Testis (tissue), 3 donors: ENCODE measurements around the gene NKRF. TPM values are rescaled to one million over a fixed set of nuclear protein-coding genes. Genes with fewer than 3 reads are reported as not detected.
A peak's percentile ranks its signal among the peaks of the same experiment; 100 is the strongest.

Experiments used
- DNase-seq: peaks from one replicate; pipeline ENCODE4 v3.0.0-alpha.2; 2019
- H3K27ac ChIP-seq, 2 donors: fragments of 200-600 bp; sonication (generic); one replicate each; pipeline ENCODE4 v1.5.1; 2019
- H3K27me3 ChIP-seq: fragments of 200-600 bp; sonication (generic); one replicate; pipeline ENCODE4 v1.5.1; 2019
- H3K36me3 ChIP-seq: fragments of 200-600 bp; sonication (generic); one replicate; pipeline ENCODE4 v1.5.1; 2017; ENCODE audit warnings: low read depth; ENCODE audit errors: missing control alignments
- H3K4me1 ChIP-seq: fragments of 200-600 bp; sonication (generic); one replicate; pipeline ENCODE4 v1.5.1; 2019
- H3K4me3 ChIP-seq, 2 donors: fragments of 200-600 bp; sonication (generic); one replicate each; pipeline ENCODE4 v1.5.1; 2017 to 2019
- H3K9me3 ChIP-seq: fragments of 200-600 bp; sonication (generic); one replicate; pipeline ENCODE4 v1.5.1; 2017
- POLR2A ChIP-seq: fragments of 450-650 bp; IDR thresholded peaks from one replicate; pipeline ENCODE4 v1.6.1; 2017; ENCODE audit warnings: antibody characterized with exemption, mild to moderate bottlenecking, moderate library complexity
- WGBS, 2 donors: methylation state at CpG; one replicate each; pipeline ENCODE4 v1.1.5; 2018; 5-methylcytosine and 5-hydroxymethylcytosine counted together
- intact Hi-C: fragments of 100-400 bp; cut with DNase I; formaldehyde crosslinking; loops from one replicate; pipeline ENCODE4 v1.15.1; 2023; ENCODE audit warnings: low total_unique reads
- polyA plus RNA-seq: library from polyadenylated mRNA; stranded (reverse); fragments of 350-450 nt; fragmentation: Illumina TruSeq; extraction: RNeasy Lipid Tissue Mini Kit (QIAGEN cat#74804); gene quantifications from one replicate; pipeline ENCODE4 v1.2.3, GENCODE V29; 2014; ENCODE audit warnings: low read depth, low replicate concordance; ENCODE audit not compliant: insufficient read depth
- total RNA-seq, 2 donors: library from RNA; depleted of rRNA; stranded (reverse); fragments of >200 nt; gene quantifications; one replicate each; pipeline ENCODE4 v1.2.3, GENCODE V29; 2016
- TF ChIP-seq, protein P1 (sequence below), 3 experiments: fragments of 450-650 bp in 2 of 3; fragments of 200-600 bp in 1 of 3; sonication (generic) in 1 of 3; IDR thresholded peaks; one replicate each; pipeline ENCODE4 v1.5.1; 2016 to 2019; ENCODE audit warnings: antibody characterized with exemption in 3 of 3, mild to moderate bottlenecking in 2 of 3, moderate library complexity in 1 of 3

NKRF gene
- total and polyA plus RNA-seq, 3 donors from 2014 or later: 4.1 to 6.4 (median 4.7) TPM

DNA sequence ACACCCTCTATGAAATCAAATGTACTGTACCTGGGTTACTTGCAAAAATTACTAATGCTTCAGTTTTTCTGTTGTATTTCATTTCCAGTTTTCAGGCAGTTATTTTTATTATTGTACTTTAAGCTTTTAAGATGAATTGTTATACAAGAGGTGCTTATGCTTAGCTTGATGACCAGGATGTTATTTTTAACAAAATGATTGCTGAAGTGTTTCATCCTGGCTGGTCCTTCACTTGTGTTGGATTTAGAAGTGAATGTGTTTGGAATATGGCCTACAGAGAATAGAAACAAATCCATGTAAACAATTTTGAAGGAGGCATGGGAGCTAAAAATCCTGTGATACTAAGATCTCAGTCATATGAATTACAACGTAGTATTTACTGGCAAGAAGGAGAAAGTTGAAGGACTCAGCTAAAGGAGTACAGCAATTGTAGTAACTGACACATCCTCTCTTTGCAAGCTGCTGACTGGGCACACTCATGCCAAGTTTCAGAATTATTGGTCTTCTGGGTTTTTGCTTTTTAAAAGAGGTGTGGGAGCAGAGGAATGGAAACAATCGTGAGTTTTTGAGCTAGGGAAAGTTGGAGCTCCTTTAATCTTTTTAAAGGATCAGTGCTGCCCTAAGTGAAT is 22.7 kb downstream of the NKRF start:
- Histone ChIP-seq H3K36me3 (no peaks in the 10 kb centered on the region), H3K9me3 (no peaks in the 10 kb centered on the region), H3K27ac (no peak overlapping the region), H3K27me3 (no peaks in the 10 kb centered on the region), H3K4me3 (no peak overlapping the region), H3K4me1 (no peaks in the 10 kb centered on the region)
- intact Hi-C loops: no loop called here
- no peak for DNase-seq
- 44 to 51% methylated on average over 2 of the region's 2 CpGs for WGBS, 2 donors
- TF ChIP-seq POLR2A: no peak
- TF ChIP-seq, protein P1, sequence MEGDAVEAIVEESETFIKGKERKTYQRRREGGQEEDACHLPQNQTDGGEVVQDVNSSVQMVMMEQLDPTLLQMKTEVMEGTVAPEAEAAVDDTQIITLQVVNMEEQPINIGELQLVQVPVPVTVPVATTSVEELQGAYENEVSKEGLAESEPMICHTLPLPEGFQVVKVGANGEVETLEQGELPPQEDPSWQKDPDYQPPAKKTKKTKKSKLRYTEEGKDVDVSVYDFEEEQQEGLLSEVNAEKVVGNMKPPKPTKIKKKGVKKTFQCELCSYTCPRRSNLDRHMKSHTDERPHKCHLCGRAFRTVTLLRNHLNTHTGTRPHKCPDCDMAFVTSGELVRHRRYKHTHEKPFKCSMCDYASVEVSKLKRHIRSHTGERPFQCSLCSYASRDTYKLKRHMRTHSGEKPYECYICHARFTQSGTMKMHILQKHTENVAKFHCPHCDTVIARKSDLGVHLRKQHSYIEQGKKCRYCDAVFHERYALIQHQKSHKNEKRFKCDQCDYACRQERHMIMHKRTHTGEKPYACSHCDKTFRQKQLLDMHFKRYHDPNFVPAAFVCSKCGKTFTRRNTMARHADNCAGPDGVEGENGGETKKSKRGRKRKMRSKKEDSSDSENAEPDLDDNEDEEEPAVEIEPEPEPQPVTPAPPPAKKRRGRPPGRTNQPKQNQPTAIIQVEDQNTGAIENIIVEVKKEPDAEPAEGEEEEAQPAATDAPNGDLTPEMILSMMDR (IDR thresholded peaks at IDR 0.05): no peak

- Histone ChIP-seq H3K36me3 (no peaks in the 10 kb centered on the region), H3K27ac (no peak overlapping the region), H3K27me3 (no peaks in the 10 kb centered on the region), H3K9me3 (no peaks in the 10 kb centered on the region), H3K4me1 (no peaks in the 10 kb centered on the region), H3K4me3 (no peak overlapping the region)
- TF ChIP-seq, protein P1 (IDR thresholded peaks at IDR 0.05): no peak
- no peak for TF ChIP-seq POLR2A
- intact Hi-C loops: no loop called here
- DNase-seq: no peak
Observed at GRCh38 chrX:119579414-119579813, 26.8 kb downstream of the NKRF start.

DNA sequence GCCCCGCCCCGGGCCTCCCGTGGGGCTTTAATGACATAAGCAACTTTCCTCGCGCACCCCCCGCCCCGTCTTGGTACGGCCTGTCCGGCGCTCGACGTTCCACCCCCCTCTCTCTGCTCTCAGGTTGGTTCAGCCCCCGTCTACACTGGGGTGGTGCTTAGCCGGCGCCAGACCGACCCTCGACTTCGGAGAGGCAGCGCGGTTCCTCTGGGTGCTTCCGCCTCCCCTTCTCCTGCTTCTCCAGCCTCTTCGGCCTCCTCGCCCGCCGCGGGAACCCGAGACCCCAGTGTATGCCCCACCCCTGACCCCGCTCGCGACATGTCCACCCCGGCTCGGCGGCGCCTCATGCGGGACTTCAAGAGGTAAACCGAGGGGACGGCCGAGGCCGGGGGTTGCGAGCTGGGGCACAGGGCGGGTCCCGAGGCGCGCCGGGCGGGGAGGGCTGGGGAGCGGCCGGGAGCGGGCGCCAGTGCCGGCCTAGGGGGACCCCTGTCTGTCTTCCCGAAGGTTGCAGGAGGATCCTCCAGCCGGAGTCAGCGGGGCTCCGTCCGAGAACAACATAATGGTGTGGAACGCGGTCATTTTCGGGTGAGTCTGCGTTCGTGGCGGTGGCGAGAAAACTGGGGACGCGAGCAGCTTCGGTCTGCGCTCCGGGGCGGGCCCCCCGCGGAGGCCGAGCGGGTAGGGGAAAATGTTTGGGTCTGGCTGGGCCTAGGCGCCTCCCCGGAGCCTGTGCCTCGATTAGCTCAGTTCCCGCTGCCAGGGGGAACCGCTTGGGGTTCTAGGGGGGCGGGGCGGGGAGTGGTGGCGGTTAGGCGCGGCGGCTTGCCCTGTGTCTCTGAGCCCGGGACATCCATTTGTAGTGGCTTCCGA is 31.6 kb downstream of the NKRF start, which contains the start of gene UBE2A:
Gene UBE2A, plus strand, starts transcription at position 170 of the 873 bp plus-strand sequence. Its CDS starts 149 bp downstream, at position 319.
- Histone ChIP-seq H3K36me3 (no peaks in the 10 kb centered on the region), H3K4me1 (peaks cover 4% of the 10 kb centered on the region), H3K4me3 (peak within 1 kb of the TSS; percentile 74 to 84), H3K27ac (peak within 1 kb of the TSS; percentile 92 to 96), H3K27me3 (no peaks in the 10 kb centered on the region), H3K9me3 (no peaks in the 10 kb centered on the region)
- intact Hi-C loops: no loop called here
- DNase-seq: peak; percentile 94
- 1% methylated on average over 45 of the region's 86 CpGs; no CpG with 5 or more reads in 1 of the 2 donors for whole genome bisulfite sequencing, 2 donors
- TF ChIP-seq, protein P1 (IDR thresholded peaks at IDR 0.05): peak in 2 of 3 experiments; percentile 7 to 22
- TF ChIP-seq POLR2A: no peak

GRCh38 chrX:119573840-119574393 is 32.3 kb downstream of the NKRF start:
- TF ChIP-seq POLR2A: no peak
- TF ChIP-seq, protein P1 (IDR thresholded peaks at IDR 0.05): no peak
- peak; percentile 22 for DNase-seq
- intact Hi-C loops: no loop called here

More at GRCh38 chrX:119573840-119574393, 32.3 kb downstream of the NKRF start:
- H3K4me1 ChIP-seq: peaks cover 4% of the 10 kb centered on the region
- no peaks in the 10 kb centered on the region for H3K36me3 ChIP-seq
- peak overlapping the region; percentile 74 to 84 for H3K4me3 ChIP-seq
- H3K9me3 ChIP-seq: no peaks in the 10 kb centered on the region
- peak overlapping the region; percentile 92 to 96 for H3K27ac ChIP-seq
- WGBS, 2 donors: 0 to 1% methylated on average over 23 to 30 of the region's 30 CpGs
- H3K27me3 ChIP-seq: no peaks in the 10 kb centered on the region
